Neural cell (in vitro differentiated cells): Measurements from ENCODE around the gene LPP.

Experiments used
- EP300 ChIP-seq: fragments of 450-650 bp; conservative IDR thresholded peaks from 2 replicates; pipeline ENCODE4 v1.6.1; 2014; ENCODE audit warnings: antibody characterized with exemption, mild to moderate bottlenecking, moderate library complexity; ENCODE audit not compliant: poor library complexity, severe bottlenecking
- EZH2 ChIP-seq: fragments of 200-600, 300-800 bp; shearing (Covaris generic), sonication (generic); IDR thresholded peaks from 2 replicates; pipeline ENCODE4 v1.6.1; 2014; ENCODE audit warnings: antibody characterized with exemption, low read length, borderline replicate concordance, mild to moderate bottlenecking; ENCODE audit not compliant: insufficient read depth, poor library complexity, severe bottlenecking
- MXI1 ChIP-seq: fragments of 450-650 bp; conservative IDR thresholded peaks from 2 replicates; pipeline ENCODE4 v1.6.1; 2014; ENCODE audit warnings: antibody characterized with exemption, mild to moderate bottlenecking; ENCODE audit not compliant: poor library complexity, severe bottlenecking
- POLR2AphosphoS5 ChIP-seq: IDR thresholded peaks from 2 replicates; pipeline ENCODE4 v1.6.1; 2012
- RAD21 ChIP-seq: fragments of 450-650 bp; conservative IDR thresholded peaks from 2 replicates; pipeline ENCODE4 v1.6.1; 2014; ENCODE audit warnings: antibody characterized with exemption, mild to moderate bottlenecking, moderate library complexity
- SMC3 ChIP-seq: fragments of 450-650 bp; conservative IDR thresholded peaks from 2 replicates; pipeline ENCODE4 v1.6.1; 2014; ENCODE audit warnings: antibody characterized with exemption, mild to moderate bottlenecking, moderate library complexity; ENCODE audit not compliant: poor library complexity
- TAF1 ChIP-seq: IDR thresholded peaks from 2 replicates; pipeline ENCODE4 v1.6.1; 2012; ENCODE audit warnings: low read depth
- TF ChIP-seq, protein P1 (sequence below): fragments of 450-650 bp; IDR thresholded peaks from 2 replicates; pipeline ENCODE4 v1.5.1; 2014; ENCODE audit warnings: antibody characterized with exemption, mild to moderate bottlenecking, moderate library complexity; ENCODE audit not compliant: poor library complexity, severe bottlenecking
- TF ChIP-seq, protein P2 (sequence below): IDR thresholded peaks from 2 replicates; pipeline ENCODE4 v1.6.1; 2012; ENCODE audit warnings: borderline replicate concordance

DNA sequence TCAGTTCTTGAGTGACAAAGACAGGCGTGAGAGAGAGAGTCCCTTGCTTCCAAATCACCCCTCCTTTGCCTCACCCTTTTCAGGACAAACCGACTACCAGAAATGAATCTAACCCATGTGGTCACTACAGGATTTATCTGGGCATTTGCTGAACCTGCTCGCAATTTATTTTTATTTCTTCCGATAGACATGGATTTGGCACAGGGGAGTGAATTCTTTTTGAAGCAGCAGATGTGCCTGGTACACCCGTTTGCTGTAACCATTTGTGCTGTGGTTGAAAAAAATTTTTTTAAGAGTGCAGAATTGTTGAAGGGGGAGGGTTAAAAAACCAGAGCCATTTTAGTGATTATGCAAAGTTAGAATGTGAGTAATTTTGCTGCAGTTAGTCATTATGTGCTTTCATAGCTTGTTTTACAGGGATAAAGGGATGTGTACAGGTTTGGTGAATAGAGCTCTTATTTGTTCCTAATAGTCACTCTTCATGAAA is 442.0 kb downstream of the LPP start:
- TF ChIP-seq, protein P1, sequence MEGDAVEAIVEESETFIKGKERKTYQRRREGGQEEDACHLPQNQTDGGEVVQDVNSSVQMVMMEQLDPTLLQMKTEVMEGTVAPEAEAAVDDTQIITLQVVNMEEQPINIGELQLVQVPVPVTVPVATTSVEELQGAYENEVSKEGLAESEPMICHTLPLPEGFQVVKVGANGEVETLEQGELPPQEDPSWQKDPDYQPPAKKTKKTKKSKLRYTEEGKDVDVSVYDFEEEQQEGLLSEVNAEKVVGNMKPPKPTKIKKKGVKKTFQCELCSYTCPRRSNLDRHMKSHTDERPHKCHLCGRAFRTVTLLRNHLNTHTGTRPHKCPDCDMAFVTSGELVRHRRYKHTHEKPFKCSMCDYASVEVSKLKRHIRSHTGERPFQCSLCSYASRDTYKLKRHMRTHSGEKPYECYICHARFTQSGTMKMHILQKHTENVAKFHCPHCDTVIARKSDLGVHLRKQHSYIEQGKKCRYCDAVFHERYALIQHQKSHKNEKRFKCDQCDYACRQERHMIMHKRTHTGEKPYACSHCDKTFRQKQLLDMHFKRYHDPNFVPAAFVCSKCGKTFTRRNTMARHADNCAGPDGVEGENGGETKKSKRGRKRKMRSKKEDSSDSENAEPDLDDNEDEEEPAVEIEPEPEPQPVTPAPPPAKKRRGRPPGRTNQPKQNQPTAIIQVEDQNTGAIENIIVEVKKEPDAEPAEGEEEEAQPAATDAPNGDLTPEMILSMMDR = no peak
- no peak for TF ChIP-seq RAD21
- TF ChIP-seq POLR2AphosphoS5 = no peak
- TF ChIP-seq TAF1 = no peak
- no peak for TF ChIP-seq EP300
- no peak for TF ChIP-seq EZH2
- no peak for TF ChIP-seq SMC3
- TF ChIP-seq, protein P2, sequence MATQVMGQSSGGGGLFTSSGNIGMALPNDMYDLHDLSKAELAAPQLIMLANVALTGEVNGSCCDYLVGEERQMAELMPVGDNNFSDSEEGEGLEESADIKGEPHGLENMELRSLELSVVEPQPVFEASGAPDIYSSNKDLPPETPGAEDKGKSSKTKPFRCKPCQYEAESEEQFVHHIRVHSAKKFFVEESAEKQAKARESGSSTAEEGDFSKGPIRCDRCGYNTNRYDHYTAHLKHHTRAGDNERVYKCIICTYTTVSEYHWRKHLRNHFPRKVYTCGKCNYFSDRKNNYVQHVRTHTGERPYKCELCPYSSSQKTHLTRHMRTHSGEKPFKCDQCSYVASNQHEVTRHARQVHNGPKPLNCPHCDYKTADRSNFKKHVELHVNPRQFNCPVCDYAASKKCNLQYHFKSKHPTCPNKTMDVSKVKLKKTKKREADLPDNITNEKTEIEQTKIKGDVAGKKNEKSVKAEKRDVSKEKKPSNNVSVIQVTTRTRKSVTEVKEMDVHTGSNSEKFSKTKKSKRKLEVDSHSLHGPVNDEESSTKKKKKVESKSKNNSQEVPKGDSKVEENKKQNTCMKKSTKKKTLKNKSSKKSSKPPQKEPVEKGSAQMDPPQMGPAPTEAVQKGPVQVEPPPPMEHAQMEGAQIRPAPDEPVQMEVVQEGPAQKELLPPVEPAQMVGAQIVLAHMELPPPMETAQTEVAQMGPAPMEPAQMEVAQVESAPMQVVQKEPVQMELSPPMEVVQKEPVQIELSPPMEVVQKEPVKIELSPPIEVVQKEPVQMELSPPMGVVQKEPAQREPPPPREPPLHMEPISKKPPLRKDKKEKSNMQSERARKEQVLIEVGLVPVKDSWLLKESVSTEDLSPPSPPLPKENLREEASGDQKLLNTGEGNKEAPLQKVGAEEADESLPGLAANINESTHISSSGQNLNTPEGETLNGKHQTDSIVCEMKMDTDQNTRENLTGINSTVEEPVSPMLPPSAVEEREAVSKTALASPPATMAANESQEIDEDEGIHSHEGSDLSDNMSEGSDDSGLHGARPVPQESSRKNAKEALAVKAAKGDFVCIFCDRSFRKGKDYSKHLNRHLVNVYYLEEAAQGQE = no peak
- no peak for TF ChIP-seq MXI1
